HG02852 (cell line): ENCODE measurements around the gene COQ4.

Experiments
- ATAC-seq: cut with Tn5 transposase; IDR thresholded peaks from one replicate; pipeline ENCODE4 v1.9.1; 2021; ENCODE audit warnings: mild to moderate bottlenecking, moderate library complexity; ENCODE audit not compliant: unreplicated experiment

Gene COQ4

GRCh38 chr9:128372188-128372641 lies 49.6 kb downstream of the COQ4 start:
- ATAC-seq: no peak

- no peak for ATAC-seq
Measured at GRCh38 chr9:128372784-128373183, 50.1 kb downstream of the COQ4 start.

- ATAC-seq: no peak
Measured at GRCh38 chr9:128374221-128374675, 51.6 kb downstream of the COQ4 start.

GRCh38 chr9:128375865-128376264 lies 53.2 kb downstream of the COQ4 start:
- no peak for ATAC-seq

GRCh38 chr9:128382261-128382660 lies 59.6 kb downstream of the COQ4 start:
- no peak for ATAC-seq

GRCh38 chr9:128383007-128383753 lies 60.5 kb downstream of the COQ4 start:
- no peak for ATAC-seq
